GM19238 (cell line): ENCODE measurements around the gene SMURF1.
"Not testable (repeated sequence)": the region's sequence is repeated elsewhere in the genome, so short reads cannot be mapped to it uniquely, and the experiment has no call there.

Source experiments
- DNase-seq: peaks from one replicate; pipeline ENCODE4 v3.0.0; 2011; ENCODE audit warnings: low spot score; ENCODE audit not compliant: insufficient read length

The SMURF1 gene

GRCh38 chr7:99054781-99055180 is 89.1 kb downstream of the SMURF1 start:
- DNase-seq, result no peak

GRCh38 chr7:99050971-99051370 is 92.9 kb downstream of the SMURF1 start:
- DNase-seq, result no peak

- DNase-seq, result no peak
Observed at GRCh38 chr7:99047526-99048077, 96.3 kb downstream of the SMURF1 start.

GRCh38 chr7:99046722-99047121 is 97.2 kb downstream of the SMURF1 start:
- no peak for DNase-seq

- DNase-seq, result not testable (repeated sequence)
Observed at GRCh38 chr7:99046262-99046661, 97.6 kb downstream of the SMURF1 start.

- not testable (repeated sequence) for DNase-seq
Observed at GRCh38 chr7:99044858-99045257, 99.0 kb downstream of the SMURF1 start.

- DNase-seq, result no peak
Observed at GRCh38 chr7:99042957-99043356, 101.0 kb downstream of the SMURF1 start.

GRCh38 chr7:99041526-99041925 is 102.4 kb downstream of the SMURF1 start:
- DNase-seq, result no peak

GRCh38 chr7:99040104-99040958 is 103.6 kb downstream of the SMURF1 start:
- peak; percentile 58 for DNase-seq

- DNase-seq, result no peak
Observed at GRCh38 chr7:99039384-99039891, 104.5 kb downstream of the SMURF1 start.

DNA sequence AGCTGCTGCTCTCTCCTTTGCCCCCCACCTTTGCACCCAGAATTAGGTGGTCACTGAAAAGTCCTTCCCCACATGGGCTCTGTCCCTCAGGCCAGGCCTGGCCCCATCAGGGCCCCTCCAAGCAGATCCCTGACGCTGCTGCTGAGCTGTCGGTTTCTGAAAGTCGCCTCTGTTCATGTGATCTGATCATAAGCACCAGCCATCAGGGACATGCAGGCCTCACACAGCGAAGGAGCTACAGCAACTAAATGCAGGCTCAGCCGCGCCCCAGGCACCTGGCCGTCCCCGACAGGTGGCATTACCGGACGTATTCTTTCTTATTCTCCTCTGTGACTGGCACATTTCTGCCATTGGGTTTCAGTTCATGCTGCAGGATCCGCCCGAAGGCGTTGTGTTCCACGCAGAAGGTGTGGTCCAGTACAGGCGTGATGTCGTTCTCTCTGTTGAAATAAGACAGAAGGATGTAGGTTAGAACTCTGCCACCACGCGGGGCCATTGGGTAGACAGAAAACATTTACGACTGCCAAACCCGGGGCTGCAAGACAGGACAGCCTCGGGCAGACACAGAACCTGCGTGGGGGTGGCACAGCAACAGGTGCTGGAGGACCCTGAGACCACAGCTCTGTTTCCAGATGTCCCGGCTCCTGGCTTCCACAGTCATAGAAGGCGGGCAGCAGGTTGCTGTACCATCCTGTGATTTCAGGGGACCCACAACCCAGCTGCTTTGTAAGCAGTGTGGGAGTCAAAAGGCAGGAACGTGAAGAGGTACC is 105.6 kb downstream of the SMURF1 start:
- no peak for DNase-seq

- no peak for DNase-seq
Observed at GRCh38 chr7:99037327-99037940, 106.5 kb downstream of the SMURF1 start.

GRCh38 chr7:99036546-99037111 is 107.3 kb downstream of the SMURF1 start:
- no peak for DNase-seq

DNA sequence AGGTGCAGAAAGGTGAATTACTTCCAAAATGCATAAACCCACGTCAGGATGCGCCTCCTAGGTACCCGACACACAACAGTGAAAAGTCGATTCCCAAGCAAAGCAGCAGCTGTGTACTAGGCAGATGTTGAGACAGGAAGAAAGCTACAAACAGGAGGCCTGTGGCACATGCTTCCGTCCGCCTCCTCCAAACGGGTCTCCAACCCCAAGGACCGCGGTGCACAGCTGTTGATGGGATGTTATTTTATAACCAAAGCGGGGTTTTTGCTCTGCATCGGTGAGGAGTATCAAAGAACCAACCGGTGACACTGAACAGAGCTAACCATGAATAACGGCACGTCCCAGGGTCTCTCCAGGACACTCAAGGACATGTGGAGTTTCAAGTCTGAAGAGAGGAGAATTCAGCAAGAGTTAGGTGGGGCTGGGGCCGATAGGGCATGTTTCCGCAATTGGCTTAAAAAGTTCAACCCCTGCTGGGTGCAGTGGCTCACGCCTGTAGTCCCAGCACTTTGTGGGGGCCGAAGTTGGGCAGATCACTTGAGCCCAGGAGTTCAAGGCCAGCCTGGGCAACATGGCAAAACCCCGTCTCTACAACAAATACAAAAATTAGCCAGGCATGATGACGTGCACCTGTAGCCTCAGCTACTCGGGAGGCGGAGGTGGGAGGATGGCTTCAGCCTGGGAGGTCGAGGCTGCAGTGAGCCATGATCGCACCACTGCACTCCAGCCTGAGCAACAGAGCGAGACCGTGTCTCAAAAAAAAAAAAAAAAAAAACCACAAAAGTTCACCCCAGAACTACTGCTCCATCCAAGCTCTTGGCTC is 108.0 kb downstream of the SMURF1 start:
- no peak for DNase-seq

GRCh38 chr7:99034932-99035722 is 108.8 kb downstream of the SMURF1 start:
- DNase-seq, result no peak

- no peak for DNase-seq
Observed at GRCh38 chr7:99033765-99034164, 110.1 kb downstream of the SMURF1 start.

GRCh38 chr7:99032928-99033327 is 111.0 kb downstream of the SMURF1 start:
- DNase-seq, result no peak

GRCh38 chr7:99031496-99031895 is 112.4 kb downstream of the SMURF1 start:
- no peak for DNase-seq

DNA sequence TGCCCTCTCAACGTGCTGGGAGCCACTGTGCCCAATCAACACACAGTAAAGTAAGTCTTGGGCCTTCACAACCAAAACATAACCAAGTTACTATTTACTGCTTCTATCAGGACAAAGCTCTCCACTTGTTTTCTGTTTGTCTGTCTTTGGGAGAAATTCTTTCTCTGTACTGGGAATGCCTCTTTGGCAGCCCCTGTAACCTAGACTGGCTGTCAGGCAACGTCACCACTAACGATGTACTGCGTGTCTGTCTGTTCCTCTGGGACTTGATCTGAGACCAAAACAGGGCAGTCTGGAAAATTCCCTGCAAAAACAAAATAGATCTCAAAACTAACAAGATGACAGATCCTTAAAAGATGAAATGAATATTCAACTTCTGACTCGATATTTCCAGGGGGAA is 113.0 kb downstream of the SMURF1 start:
- no peak for DNase-seq

- DNase-seq, result no peak
Observed at GRCh38 chr7:99030457-99030856, 113.5 kb downstream of the SMURF1 start.
